Large intestine (tissue), 3 donors: ENCODE results near the gene FRAT2. TPM values are rescaled to one million over a fixed set of nuclear protein-coding genes. Genes with fewer than 3 reads are reported as not detected.
"Not testable (repeated sequence)": the region's sequence is repeated elsewhere in the genome, so short reads cannot be mapped to it uniquely, and the experiment has no call there.

Source experiments
- DNase-seq, 2 donors: peaks; one replicate each; pipeline versions ENCODE4 v3.0.0 to v3.0.0-alpha.2; 2013
- H3K27ac ChIP-seq: one replicate; pipeline ENCODE4 v1.5.1; 2013; ENCODE audit warnings: low read length
- H3K27me3 ChIP-seq: 2 replicates; pipeline ENCODE4 v1.6.1; 2013; ENCODE audit warnings: low read length; ENCODE audit not compliant: control insufficient read depth, insufficient read depth
- H3K36me3 ChIP-seq: 2 replicates; pipeline ENCODE4 v1.6.1; 2013; ENCODE audit warnings: low read length; ENCODE audit not compliant: control insufficient read depth, insufficient read depth
- H3K4me1 ChIP-seq: one replicate; pipeline ENCODE4 v1.6.1; 2013; ENCODE audit warnings: low read length; ENCODE audit not compliant: control insufficient read depth, insufficient read depth
- H3K4me3 ChIP-seq: one replicate; pipeline ENCODE4 v1.5.1; 2013; ENCODE audit warnings: low read length
- H3K9me3 ChIP-seq: one replicate; pipeline ENCODE4 v1.6.1; 2013; ENCODE audit warnings: mild to moderate bottlenecking, low read depth, low read length, moderate library complexity; ENCODE audit not compliant: control insufficient read depth
- WGBS: methylation state at CpG from one replicate; pipeline ENCODE4 v1.1.5; 2013; ENCODE audit warnings: low lambda C conversion rate; ENCODE audit not compliant: insufficient coverage; 5-methylcytosine and 5-hydroxymethylcytosine counted together
- polyA plus RNA-seq: library from polyadenylated mRNA; unstranded; fragments of 120-200 nt; gene quantifications from one replicate; pipeline ENCODE4 v1.2.1, GENCODE V29; 2013

Gene FRAT2
- polyA plus RNA-seq, 1 donor = 26.0 TPM

GRCh38 chr10:97297556-97298222 is 36.8 kb downstream of the FRAT2 start:
- Histone ChIP-seq H3K4me1 (peaks cover 14% of the 10 kb centered on the region), H3K27ac (peak overlapping the region; percentile 96), H3K27me3 (no peaks in the 10 kb centered on the region), H3K4me3 (no peak overlapping the region), H3K9me3 (no peaks in the 10 kb centered on the region), H3K36me3 (no peaks in the 10 kb centered on the region)
- WGBS = no CpG with 5 or more reads among the region's 8 CpGs
- peak; percentile 89 to 93 for DNase-seq

- WGBS = 79% methylated on average over 2 of the region's 3 CpGs
Measured at GRCh38 chr10:97292862-97293198, 41.7 kb downstream of the FRAT2 start.

GRCh38 chr10:97292097-97292861 is 42.2 kb downstream of the FRAT2 start, which contains the start of gene ARHGAP19:
Gene ARHGAP19, minus strand, starts transcription at chr10:97292637. Its CDS starts 10 bp downstream, at chr10:97292627.
- H3K4me3 ChIP-seq = peak within 1 kb of the TSS; percentile 77
- peaks cover 3% of the 10 kb centered on the region for H3K36me3 ChIP-seq
- no peaks in the 10 kb centered on the region for H3K9me3 ChIP-seq
- H3K4me1 ChIP-seq = peaks cover 10% of the 10 kb centered on the region
- DNase-seq = peak; percentile 97 to 99
- no peaks in the 10 kb centered on the region for H3K27me3 ChIP-seq
- peak within 1 kb of the TSS; percentile 97 for H3K27ac ChIP-seq
- no CpG with 5 or more reads among the region's 55 CpGs for WGBS

More at GRCh38 chr10:97292862-97293198, 41.7 kb downstream of the FRAT2 start:
- H3K4me3 ChIP-seq = no peak overlapping the region
- no peaks in the 10 kb centered on the region for H3K9me3 ChIP-seq
- peaks cover 13% of the 10 kb centered on the region for H3K4me1 ChIP-seq
- no peaks in the 10 kb centered on the region for H3K27me3 ChIP-seq
- no peak overlapping the region for H3K27ac ChIP-seq
- H3K36me3 ChIP-seq = no peaks in the 10 kb centered on the region
- DNase-seq = no peak

- Histone ChIP-seq H3K4me3 (peak overlapping the region; percentile 77), H3K4me1 (peaks cover 7% of the 10 kb centered on the region), H3K27ac (peak overlapping the region; percentile 97), H3K36me3 (peaks cover 9% of the 10 kb centered on the region), H3K27me3 (no peaks in the 10 kb centered on the region), H3K9me3 (no peaks in the 10 kb centered on the region)
- peak in 1 of 2 donors; percentile 18 for DNase-seq
- WGBS = no CpG with 5 or more reads among the region's 25 CpGs
Measured at GRCh38 chr10:97291357-97292096, 43.0 kb downstream of the FRAT2 start.

GRCh38 chr10:97290576-97291356 is 43.8 kb downstream of the FRAT2 start:
- H3K27ac ChIP-seq = peak overlapping the region; percentile 97
- H3K36me3 ChIP-seq, H3K27me3 ChIP-seq, H3K4me1 ChIP-seq, H3K9me3 ChIP-seq, DNase-seq: not testable (repeated sequence)
- H3K4me3 ChIP-seq = peak overlapping the region; percentile 77
- no CpG with 5 or more reads among the region's 17 CpGs for WGBS

- not testable (repeated sequence) for H3K27me3 ChIP-seq, DNase-seq, H3K9me3 ChIP-seq, H3K4me1 ChIP-seq, H3K27ac ChIP-seq, H3K4me3 ChIP-seq, H3K36me3 ChIP-seq
- no CpG with 5 or more reads among the region's 13 CpGs for WGBS
Measured at GRCh38 chr10:97290076-97290475, 44.5 kb downstream of the FRAT2 start.

Other genes with a start within 250 kb of the FRAT2 start
- 1.6 TPM for gene SLIT1, start 148.8 kb downstream of the FRAT2 start, polyA plus RNA-seq
- 17.2 TPM for gene ARHGAP19, start 42.1 kb downstream of the FRAT2 start, polyA plus RNA-seq
- 5.6 TPM for gene FRAT1, start 15.5 kb downstream of the FRAT2 start, polyA plus RNA-seq
- 25.3 TPM for gene RRP12, start 66.6 kb upstream of the FRAT2 start, polyA plus RNA-seq
- gene PGAM1, start 91.5 kb upstream of the FRAT2 start, polyA plus RNA-seq = 138 TPM
- 39.1 TPM for gene EXOSC1, start 111.3 kb upstream of the FRAT2 start, polyA plus RNA-seq
- 30.7 TPM for gene ZDHHC16, start 111.4 kb upstream of the FRAT2 start, polyA plus RNA-seq
- 62.5 TPM for gene MMS19, start 163.7 kb upstream of the FRAT2 start, polyA plus RNA-seq
- 4.1 TPM for gene UBTD1, start 164.2 kb upstream of the FRAT2 start, polyA plus RNA-seq
- gene ANKRD2, start 238.1 kb upstream of the FRAT2 start, polyA plus RNA-seq = 0.13 TPM
- 3.2 TPM for gene HOGA1, start 249.7 kb upstream of the FRAT2 start, polyA plus RNA-seq